PFSK-1 (cell line): ENCODE results near the gene LRRC15.

Experiments
- FOXP2 ChIP-seq: optimal IDR thresholded peaks from 2 replicates; pipeline ENCODE3; 2011; ENCODE audit warnings: borderline replicate concordance, control low read depth, inconsistent platforms; ENCODE audit not compliant: insufficient read depth; ENCODE audit errors: extremely low read length, extremely low read depth
- POLR2AphosphoS5 ChIP-seq: IDR thresholded peaks from 2 replicates; pipeline ENCODE4 v1.6.1; 2012; ENCODE audit warnings: low read depth, mild to moderate bottlenecking, control low read depth, low read length, moderate library complexity
- REST ChIP-seq, 2 experiments: IDR thresholded peaks; 2 replicates each; pipeline versions ENCODE4 v1.6.1 to v1.8.0; 2011 to 2012; ENCODE audit warnings: low read depth in 2 of 2, low read length in 2 of 2, control low read depth in 1 of 2, inconsistent platforms in 1 of 2, mild to moderate bottlenecking in 1 of 2, moderate library complexity in 1 of 2; ENCODE audit not compliant: insufficient read depth in 1 of 2
- SIN3A ChIP-seq: IDR thresholded peaks from 2 replicates; pipeline ENCODE4 v1.6.1; 2012; ENCODE audit warnings: mild to moderate bottlenecking, low read length, moderate library complexity, borderline replicate concordance; ENCODE audit not compliant: insufficient read depth
- TAF1 ChIP-seq: IDR thresholded peaks from 2 replicates; pipeline ENCODE4 v1.6.1; 2012; ENCODE audit warnings: low read length, control low read depth, borderline replicate concordance; ENCODE audit not compliant: insufficient read depth

LRRC15 gene

GRCh38 chr3:194387276-194387675, 17.7 kb upstream of the LRRC15 start:
- TF ChIP-seq TAF1 (no peak), REST (IDR thresholded peaks at IDR 0.05; ENCODE audit: insufficient read depth in 1 of 2, low read depth in 2 of 2, low read length in 2 of 2) (no peak), SIN3A (no peak)

GRCh38 chr3:194386648-194387047, 17.1 kb upstream of the LRRC15 start:
- TF ChIP-seq TAF1 (no peak), SIN3A (no peak), REST (IDR thresholded peaks at IDR 0.05; ENCODE audit: insufficient read depth in 1 of 2, low read depth in 2 of 2, low read length in 2 of 2) (no peak), FOXP2 (no peak)

- TF ChIP-seq SIN3A (no peak), REST (IDR thresholded peaks at IDR 0.05; ENCODE audit: insufficient read depth in 1 of 2, low read depth in 2 of 2, low read length in 2 of 2) (no peak), POLR2AphosphoS5 (no peak), FOXP2 (no peak), TAF1 (no peak)
These were observed 16.5 kb upstream of the LRRC15 start for GRCh38 chr3:194386066-194386465.

- TF ChIP-seq TAF1, result no peak
- no peak for TF ChIP-seq POLR2AphosphoS5
- no peak for TF ChIP-seq FOXP2
- TF ChIP-seq REST (IDR thresholded peaks at IDR 0.05; ENCODE audit: insufficient read depth in 1 of 2, low read depth in 2 of 2, low read length in 2 of 2), result no peak
- no peak for TF ChIP-seq SIN3A
These were observed 15.0 kb upstream of the LRRC15 start for GRCh38 chr3:194384569-194385001.

- TF ChIP-seq POLR2AphosphoS5, result no peak
- TF ChIP-seq REST (IDR thresholded peaks at IDR 0.05; ENCODE audit: insufficient read depth in 1 of 2, low read depth in 2 of 2, low read length in 2 of 2), result no peak
- no peak for TF ChIP-seq TAF1
- no peak for TF ChIP-seq FOXP2
These were observed 14.6 kb upstream of the LRRC15 start for GRCh38 chr3:194384156-194384555.
